HuH-7.5 (cell line): Measurements from ENCODE around the gene TSPAN16.
"Not testable (repeated sequence)": the region's sequence is repeated elsewhere in the genome, so short reads cannot be mapped to it uniquely, and the experiment has no call there.

Experiments used
- DNase-seq: peaks from one replicate; pipeline ENCODE4 v3.0.0; 2011; ENCODE audit warnings: low spot score

The TSPAN16 gene

DNA sequence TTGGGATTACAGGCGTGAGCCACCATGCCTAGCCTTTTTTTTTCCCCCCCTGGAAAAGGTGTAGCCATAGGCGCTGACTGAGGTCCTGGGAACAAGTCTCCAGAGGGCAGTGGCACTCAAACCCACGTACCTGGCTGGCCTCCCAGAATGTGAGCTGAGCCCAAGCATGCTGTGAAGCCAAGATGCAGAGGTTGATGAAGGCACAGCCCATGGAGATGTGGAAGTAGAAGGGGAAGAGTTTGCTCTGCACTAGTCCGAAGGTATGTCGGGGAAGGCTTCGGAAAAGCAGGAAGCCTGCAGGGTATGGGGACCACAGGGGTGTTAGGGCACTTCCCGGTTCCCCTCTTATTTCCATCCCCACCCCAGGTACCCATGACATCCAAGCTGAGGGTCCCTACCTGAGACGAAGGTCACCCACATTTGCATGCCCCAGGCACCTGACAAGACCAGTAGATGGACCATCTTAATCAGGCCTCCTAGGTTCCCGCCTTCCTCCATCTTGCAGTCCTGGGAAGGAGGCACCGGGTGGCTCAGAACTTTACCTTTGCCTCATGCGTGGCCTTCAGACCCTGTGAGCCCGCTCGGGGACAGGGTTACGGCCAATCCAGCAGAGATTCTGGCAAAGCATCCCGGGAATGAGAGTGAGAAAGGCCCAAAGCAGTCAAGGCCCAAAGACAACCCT lies 49.3 kb downstream of the TSPAN16 start:
- DNase-seq, result no peak

- peak; percentile 97 for DNase-seq
Observed at GRCh38 chr19:11346104-11346940, 50.4 kb downstream of the TSPAN16 start, which contains the start of the genes CCDC159 and TMEM205. Gene CCDC159 (plus strand): TSS chr19:11346519. CDS start chr19:11346607, 88 bp downstream. Gene TMEM205 (minus strand): TSS chr19:11346268. CDS start chr19:11345619, 649 bp downstream.

- DNase-seq, result no peak
Observed at GRCh38 chr19:11347546-11348039, 51.6 kb downstream of the TSPAN16 start.

DNA sequence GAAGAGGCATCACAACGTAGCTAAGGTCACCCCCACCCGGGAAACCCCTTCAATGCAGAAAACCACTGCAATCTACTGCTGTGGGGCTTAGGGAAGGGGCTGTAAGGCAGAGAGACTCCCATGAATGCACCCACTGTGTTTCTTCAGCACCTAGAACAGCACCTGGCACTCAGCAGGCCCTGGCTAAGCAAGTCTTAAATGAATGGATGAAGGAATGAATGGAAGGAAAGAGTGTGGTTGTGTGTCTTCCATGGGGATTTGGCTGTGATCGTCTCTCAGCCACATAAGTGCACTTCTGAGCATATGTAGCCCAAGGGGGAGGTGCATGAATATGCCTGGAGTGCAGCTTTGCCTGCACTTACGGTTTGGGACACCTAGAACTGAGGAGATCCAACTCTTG lies 53.2 kb downstream of the TSPAN16 start:
- no peak for DNase-seq

DNA sequence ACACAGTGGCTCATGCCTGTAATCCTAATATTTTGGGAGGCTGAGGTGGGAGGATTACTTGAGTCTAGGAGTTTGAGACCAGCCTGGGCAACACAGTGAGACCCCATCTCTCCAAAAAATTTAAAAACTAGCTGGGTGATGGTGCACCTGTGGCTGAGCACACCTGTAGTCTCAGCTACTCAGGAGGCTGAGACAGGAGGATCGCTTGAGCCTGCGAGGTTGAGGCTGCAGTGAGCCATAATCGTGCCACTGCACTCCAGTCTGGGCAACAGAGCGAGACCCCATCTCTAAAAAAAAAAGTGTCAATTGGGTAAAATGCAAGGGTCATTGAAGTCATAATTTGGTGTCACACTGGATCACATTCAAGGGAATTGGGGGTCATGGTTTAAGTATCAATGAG lies 58.1 kb downstream of the TSPAN16 start:
- not testable (repeated sequence) for DNase-seq

GRCh38 chr19:11355160-11356073 lies 59.5 kb downstream of the TSPAN16 start, which contains the start of gene PLPPR2:
Gene PLPPR2 (plus strand): TSS chr19:11355432. CDS start chr19:11357674, 2,242 bp downstream.
- DNase-seq, result peak; percentile 88

DNA sequence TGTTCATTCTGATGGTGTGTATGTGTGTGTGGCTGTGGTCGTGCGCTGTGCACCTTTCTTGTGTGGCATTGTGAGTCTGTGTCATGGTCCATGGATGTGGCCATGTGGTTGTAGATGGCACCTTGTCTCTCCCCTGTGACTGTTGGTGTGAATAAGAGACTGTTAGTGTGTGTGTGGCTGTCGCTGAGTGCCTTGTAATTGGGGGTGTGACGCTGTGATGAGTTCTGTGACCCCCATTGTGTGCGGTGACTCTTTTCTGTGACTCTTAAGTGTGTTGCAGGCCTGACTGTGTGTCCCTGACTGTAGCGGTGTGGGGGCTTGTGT lies 60.1 kb downstream of the TSPAN16 start:
- no peak for DNase-seq

DNA sequence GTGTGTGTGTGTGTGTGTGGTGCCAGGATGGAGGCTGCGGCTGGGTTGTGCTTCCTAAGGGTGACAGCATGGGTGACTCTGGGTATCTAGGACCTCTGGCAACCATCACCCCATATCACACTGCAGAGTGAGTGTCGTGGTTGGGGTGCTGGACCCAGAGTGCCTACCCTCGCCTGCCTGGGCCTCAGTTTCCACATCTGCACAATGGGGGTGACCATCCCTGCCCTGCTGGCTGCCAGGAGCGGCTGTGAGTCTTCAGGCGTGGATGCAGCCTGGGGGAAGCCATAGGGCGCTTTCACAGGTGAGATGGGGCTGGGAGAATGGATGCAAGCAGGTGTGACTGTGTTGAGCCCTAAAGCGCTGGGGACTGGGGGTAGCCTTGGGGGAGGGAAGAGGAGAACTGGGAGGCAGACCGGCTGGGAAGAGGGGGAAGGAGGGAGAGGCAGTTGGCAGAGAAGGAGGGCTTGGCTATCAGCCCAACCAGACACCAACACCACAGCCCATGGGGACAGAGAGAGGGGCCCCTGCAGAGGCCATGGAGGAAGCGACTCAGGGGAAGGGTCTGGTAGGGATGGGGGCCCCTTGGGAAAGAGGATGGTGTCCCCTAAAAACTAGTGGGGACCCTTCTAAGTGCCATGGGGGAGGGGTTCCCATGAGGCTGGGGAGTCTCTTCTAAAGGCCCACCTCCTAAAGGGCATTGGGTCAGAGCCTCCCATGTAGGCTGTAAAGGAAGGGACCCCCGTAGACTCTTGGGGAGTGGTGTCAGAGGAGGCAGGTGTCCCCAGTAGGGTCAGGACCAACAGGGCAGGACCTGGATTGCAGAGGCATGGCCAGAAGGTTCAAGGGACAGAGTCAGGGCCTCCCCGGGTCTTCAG lies 61.0 kb downstream of the TSPAN16 start:
- DNase-seq, result no peak

- DNase-seq, result no peak
Observed at GRCh38 chr19:11359421-11359820, 63.5 kb downstream of the TSPAN16 start.

GRCh38 chr19:11361037-11361770 lies 65.2 kb downstream of the TSPAN16 start:
- no peak for DNase-seq

- DNase-seq, result no peak
Observed at GRCh38 chr19:11361771-11362731, 66.1 kb downstream of the TSPAN16 start.

DNA sequence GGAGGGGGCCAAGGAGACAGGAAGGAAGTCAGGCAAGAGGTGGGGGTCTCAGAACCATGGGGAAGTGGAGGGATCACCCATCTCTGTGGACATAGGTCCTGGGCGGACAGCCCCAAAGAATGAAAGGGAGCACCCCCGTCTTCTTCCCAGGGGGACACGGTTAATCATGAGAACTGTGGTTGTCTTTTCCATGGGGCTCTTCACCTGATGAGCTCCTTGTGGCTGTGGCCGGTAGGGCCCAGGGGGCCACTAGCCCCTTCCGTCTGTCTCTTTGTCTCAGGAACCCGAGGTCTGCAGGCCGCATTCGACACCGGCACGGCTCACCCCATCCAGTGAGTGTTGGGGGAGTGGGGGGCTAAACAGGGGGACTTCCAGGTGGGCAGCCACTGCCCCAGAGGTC lies 67.9 kb downstream of the TSPAN16 start:
- no peak for DNase-seq

- no peak for DNase-seq
Observed at GRCh38 chr19:11364296-11364904, 68.4 kb downstream of the TSPAN16 start.

DNA sequence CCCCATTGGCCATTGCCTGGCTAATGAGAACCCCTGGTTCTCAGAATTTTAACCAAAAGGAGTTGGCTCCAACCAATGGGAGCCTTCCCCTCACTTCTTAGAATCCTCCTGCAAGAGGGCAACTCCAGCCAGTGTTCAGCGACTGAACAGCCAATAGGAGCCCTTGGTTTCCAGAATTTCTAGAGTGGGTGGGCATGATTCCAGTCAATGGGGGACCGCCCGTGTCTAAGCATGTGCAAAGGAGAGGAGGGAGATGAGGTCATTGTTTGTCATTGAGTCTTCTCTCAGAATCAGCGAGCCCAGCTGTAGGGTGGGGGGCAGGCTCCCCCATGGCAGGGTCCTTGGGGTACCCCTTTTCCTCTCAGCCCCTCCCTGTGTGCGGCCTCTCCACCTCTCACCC lies 69.0 kb downstream of the TSPAN16 start:
- no peak for DNase-seq
